HG02938 (cell line): ENCODE data around the gene ECE1.
"Not testable (repeated sequence)": the region's sequence is repeated elsewhere in the genome, so short reads cannot be mapped to it uniquely, and the experiment has no call there.

ENCODE experiments used
- ATAC-seq: cut with Tn5 transposase; IDR thresholded peaks from one replicate; pipeline ENCODE4 v1.9.1; 2021; ENCODE audit warnings: mild to moderate bottlenecking, moderate library complexity; ENCODE audit not compliant: unreplicated experiment

ECE1 gene

DNA sequence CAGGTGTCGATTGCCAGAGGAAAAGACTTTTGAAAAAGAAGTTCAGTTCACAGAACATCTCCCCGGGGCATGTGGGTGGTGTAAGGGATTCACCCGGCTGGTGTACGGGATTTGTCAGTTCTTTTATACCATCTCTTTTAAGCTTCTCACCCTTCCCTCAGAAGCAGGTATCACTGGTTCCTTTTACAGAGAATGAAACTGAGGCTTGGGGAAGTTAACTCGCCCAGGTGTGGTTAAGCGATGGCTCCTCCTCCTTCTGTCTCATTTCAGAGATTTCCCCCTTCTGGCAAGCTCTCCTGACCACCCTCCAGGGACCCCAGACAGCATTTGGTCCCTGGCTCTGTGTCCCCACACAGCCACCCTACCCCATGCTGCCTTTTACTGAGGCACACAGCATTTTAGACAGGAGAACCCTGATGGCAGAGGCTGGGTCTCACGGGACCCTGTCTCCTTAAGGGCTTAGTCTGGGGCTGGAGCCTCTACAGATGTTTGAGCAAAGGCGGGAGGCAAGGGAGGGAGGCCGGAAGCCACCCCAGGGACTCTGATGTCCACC lies 2.8 kb upstream of the ECE1 start:
- ATAC-seq, result peak; percentile 25

DNA sequence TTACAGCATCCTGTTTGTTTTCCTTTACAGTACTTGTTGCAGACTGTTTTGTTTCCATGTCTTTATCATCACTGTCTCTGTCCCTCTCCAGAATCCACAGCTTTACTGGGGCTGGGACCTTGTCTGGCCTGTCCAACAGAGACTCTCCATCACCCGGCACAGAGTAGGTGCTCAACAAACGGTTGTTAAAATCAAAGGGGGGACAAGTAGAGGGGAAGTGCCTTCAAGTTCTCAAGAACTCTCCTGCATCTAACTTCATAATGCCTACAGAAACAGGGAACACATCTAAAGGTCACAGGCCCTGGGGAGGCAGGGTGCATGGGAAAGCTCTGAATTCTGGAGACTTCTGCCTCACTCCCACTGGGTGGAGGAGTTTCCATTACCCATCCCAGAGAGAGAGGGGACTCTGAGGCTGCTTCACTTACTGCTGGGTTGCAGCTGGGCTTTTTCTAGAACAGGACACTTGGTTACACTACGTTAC lies 2.3 kb upstream of the ECE1 start:
- no peak for ATAC-seq

DNA sequence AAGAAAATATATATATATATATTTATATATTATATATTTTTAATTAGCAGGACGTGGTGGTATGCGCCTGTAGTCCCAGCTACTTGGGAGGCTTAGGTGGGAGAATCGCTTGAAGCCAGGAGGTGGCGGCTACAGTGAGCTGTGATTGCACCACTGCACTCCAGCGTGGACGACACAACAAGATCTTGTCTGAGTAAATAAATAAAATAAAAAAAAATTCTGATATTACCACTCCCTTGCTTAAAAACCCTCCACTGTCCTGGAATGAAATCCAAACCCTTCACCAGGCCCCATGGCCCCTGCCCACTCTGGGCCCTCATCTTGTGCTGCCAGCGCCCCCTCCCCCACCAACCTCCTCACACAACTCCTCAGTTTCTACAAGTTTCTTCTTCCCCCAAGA lies 1.7 kb upstream of the ECE1 start:
- no peak for ATAC-seq

DNA sequence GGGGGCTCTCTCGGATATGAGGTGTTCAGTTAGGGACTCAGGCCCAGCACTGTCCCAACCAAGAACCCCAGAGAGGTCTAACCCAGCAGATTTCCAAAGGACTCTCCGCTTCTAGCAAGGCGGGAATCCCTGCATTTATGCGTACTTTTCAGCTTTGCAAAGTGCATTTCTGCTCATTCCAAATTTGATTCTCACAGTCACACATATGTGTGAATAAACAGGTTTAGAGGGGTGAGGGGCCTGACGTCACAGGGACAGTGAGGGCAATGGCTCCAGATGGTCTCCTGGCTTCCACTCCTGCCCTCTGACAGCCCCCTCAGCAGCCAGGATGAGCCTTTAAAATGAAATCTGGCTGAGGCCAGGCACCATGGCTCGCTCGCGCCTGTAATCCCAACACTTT lies 921 bp upstream of the ECE1 start:
- ATAC-seq, result no peak

DNA sequence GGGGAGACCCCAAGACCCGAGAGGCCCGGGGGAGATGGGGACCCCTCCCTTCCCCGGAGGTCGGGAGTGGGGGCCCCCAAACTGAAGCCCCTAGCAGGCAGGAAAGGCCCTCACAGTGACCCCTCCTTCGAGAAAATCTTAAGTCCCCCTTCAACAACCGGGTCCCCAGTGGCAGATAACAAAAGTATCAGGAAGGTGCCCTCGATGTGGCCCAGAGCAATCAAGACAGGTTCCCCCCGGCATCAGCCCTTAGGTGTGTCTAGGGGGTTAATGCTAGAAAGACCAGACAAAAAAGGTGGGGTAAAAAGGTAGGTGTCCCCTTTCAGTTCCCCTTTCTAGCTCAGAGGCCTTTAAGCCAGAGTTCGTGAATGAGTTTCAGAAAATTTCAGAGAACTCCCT lies 282 bp upstream of the ECE1 start:
- no peak for ATAC-seq

DNA sequence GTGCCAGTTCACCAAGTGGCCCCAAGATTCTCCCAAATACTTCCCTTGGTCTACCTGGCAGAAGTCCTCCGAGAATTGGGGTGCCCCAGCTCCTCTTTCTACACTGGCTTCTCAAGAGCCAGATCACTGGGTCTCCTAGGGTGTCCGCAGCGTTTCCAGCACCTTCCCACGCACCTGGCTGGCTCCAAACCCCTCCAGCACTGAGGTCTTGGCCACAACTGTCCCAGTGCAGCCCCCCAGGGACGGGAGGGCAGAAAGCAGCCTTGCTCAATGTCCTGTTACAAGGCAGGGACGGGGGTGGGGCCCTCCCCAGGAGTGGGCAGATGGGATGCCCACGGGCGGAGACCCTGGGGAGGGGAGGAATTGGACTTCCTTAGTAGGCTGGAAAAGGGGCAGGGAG lies 1.1 kb downstream of the ECE1 start:
- ATAC-seq, result no peak

DNA sequence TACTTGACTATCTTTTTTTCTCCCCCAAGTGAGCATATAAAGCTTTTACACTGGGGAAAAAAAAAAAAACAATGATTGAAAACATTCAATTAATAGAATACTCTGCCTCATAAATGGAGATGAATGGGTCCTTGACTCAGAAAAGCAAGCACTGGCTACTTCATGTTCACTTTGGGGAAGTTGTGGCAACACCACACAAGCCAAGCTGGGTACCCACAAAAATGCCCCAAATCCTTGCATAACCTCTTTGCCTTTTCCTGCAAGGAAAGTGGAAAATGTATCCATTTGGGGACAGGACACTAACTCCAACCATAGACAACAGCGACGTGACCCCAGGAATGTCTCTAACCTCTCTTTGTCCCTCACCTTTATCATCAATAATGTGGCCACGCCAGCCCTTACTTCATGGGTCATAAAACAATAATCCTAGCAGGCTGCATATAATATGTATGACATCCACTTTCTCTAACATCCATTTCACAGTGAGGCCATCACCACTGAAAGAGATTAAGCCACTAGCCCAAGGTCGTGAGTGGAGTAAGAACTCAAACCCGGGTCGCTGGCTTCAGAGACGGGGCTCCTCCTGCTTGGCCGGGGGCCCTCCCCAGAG lies 2.3 kb downstream of the ECE1 start:
- no peak for ATAC-seq

DNA sequence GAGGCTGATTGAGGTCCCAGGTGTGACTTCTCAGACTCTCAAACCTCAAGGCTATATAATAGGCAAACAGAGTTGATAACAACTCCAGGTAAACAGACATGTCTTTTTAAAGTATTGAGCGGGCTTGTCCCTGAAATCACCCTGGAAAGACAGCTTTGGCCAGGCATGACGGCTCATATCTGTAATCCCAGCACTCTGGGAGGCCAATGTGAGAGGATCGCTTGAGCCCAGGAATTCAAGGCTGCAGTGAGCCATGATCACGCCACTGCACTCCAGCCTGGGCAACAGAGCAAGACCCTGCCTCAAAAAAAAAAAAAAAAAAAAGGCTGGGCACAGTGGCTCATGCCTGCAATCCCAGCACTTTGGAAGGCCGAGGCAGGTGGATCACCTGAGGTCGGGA lies 4.9 kb downstream of the ECE1 start:
- ATAC-seq, result not testable (repeated sequence)

DNA sequence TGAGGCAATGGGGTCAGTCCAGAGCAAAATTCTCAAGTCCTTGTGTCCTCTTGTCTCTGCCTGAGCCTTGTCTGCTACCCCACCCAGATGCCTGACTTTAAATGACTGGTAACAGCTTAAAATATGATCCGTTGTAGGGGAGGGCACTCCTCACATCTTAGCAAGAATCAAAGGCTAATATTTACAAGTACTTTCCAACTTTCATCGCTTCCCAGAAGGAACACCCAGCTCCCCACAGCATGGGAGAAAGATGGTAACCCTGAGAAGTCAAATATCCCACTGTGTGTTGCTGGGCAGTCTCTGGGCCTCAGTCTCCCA lies 5.2 kb downstream of the ECE1 start:
- ATAC-seq, result no peak

DNA sequence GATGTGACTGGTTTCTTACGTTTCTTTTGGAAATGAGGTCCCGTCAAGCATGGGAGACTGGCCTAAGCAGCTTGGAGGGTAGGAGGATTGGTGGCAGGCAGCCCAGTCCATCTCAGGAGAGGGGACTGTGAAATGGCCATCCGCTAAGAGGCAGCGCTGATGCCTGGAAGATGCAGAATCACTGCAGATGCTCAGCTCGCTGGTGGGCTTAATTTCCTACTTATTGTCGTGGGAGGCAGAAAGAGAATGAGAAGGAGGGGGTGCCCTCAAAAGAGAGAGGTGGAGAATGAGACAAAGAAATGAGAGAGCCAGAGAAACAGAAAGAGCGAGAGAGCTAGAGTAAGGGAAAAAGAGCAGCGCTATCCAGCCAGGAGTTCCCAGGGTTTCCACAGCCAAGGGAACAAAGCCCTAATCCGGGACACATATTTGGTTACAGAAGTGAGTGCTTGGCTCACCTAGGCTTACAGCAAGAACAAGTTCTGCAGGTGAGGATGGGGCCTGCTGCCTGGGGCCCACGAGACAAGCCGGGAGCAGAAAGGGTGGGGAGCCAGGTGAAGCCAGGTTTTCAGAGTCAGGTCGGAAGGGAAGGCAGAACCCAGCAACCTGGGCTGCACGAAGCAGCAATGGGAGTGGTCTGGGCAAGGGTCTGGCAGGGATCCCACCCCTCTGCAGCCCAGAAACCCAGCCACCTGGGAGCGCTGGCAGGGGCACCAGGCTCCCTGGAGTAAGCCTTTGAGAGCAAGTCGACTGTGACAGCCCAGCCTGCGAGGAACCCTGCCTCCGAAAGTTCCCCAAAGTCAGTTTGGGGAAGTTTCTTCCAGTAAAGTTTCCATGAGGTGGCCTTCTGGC lies 5.8 kb downstream of the ECE1 start:
- ATAC-seq, result no peak

DNA sequence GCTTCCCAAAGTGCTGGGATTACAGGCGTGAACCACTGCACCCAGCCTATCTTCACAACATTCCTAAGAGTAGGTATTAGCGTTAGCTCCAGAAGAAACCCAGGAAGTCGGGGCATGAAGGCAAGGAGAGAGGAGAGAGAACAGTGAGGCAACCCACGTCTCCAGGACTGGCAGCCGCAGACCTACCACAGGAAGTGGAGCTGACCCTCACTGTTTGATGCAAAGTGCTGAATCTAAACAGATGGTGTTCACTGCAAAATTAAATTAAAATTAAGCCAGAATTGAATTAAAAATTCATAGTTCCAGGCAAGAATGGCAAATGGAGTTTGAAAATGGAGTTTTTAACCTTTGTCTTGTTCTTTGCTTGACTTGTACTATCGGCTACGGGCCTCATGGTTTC lies 6.7 kb downstream of the ECE1 start:
- ATAC-seq, result no peak

DNA sequence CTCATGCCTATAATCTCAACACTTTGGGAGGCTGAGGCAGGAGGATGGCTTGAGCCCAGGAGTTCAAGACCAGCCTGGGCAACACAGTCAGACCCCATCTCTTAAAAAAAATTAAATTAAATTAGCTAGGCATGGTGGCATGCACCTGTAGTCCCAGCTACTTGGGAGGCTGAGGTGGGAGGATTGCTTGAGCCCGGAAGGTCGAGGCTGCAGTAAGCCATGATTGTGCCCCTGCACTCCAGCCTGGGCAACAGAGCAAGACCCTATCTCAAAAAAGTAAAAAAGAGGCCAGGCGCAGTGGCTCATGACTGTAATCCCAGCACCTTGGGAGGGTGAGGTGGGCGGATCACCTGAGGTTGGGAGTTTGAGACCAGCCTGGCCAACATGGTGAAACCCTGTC lies 8.2 kb downstream of the ECE1 start:
- ATAC-seq, result not testable (repeated sequence)

DNA sequence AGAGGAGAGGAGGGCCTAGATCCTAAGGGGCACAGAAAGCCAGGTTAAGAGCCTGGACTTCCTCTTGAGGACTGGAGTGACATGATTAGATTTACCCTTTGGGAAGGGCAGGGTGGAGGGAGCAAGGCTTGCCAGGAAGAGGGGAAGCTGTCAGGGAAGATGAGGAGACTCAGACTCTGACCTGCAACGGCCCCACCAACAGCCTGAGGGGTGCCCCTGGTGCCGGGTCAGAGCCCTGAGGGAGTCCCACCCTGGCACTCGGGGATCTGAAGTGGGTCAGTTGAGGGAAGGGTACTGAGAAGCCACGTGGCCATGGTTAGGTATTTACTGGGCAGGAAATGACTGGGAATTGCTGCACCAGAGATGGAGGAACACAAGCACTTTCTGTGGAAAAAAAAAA lies 9.8 kb downstream of the ECE1 start:
- ATAC-seq, result no peak

DNA sequence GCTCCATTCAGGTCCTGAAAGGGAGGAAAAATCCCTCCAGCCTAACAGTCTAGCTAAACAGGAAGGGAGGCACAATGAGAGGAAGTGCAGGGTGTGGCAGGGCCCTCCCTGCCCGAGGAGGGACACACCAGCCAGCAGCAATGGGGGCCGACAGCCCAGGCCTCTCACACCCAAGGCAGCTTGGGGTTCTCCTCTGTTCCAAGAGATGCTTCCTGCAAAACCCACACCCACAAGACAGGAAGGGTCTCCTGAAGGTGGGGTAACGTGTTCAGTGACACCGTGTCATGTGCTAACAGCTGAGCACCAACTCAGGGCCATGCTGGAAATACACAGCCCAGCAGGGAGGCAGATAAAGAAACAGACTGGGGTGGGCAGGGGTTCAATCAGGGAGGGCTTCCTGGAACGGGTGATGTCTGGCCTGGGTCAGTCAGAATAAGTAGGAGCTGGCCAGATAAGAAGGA lies 10.2 kb downstream of the ECE1 start:
- no peak for ATAC-seq

DNA sequence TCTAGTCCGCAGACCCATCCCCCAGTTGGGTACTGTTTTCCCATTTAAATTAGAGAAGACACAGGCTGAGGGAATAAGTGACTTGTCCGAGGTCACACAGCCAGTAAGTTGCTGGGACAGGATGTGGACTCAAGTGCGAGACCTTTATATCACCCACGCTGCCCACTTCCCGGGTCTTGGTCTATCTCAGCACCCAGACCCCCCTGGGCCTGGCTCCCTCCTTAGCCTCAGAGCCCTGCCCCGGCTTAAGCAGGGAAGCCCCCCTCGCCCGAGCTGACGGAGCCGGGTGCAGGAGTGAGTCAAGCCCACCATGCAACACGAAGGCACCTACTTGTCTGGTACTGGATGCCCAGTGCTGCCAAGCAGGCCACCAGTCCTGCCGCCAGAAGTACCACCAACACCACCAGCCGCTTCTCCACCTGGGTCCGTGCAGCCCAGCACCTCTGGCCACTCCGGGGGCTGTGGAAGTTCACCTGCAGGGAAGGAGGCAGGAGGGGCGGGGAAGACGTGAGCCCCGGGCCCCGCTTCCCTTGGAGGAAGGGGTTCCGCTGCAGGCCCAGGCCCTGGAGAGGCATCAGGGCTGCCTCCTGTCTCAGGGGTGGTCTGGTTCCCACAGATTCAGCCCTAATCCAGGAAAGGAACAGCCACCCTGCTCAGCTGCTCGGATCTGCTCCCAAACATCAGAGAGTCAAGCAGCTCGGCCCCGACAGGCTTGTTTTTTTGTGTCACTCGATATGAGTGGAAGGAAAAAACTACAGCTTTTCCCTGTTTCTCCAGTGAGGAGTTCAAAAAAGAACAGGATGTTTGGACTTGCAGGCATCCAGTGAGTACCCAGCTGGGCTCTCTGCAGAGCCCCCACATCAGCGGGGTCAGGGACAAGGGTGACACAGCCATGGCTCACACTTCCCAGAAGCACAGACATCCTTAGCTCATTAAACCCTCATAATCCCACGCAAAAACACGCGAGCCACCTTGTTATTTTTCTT lies 11.1 kb downstream of the ECE1 start:
- no peak for ATAC-seq

DNA sequence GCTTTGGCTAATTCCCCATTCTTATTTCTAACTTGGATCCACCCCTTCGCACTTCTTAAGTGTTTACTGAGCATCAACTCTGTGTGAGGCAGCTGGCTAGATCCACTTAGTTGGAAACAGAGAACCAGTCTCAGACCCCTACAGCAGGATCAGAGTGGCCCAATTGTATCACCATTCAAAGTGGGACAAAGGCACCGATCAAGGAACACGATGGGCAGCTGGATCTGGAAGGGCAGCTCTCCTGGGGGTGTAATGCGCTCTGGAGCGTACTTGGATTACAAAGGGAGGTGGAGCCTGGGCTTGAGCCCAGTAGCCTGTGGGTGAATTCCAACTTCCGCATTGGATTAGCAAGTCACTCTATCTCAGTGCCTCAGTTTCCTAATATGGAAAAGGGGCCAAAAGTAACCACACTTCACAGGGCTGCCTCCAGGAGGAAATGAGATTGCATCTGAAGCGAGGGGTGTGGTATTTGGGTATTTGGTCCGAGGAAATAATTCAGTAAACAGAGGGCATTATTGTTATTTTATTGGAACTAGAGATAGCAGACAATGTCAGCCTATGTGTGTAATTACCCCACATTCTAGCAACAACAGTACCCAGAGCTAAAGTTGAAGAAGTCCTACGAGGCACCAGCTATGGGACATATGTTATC lies 11.9 kb downstream of the ECE1 start:
- ATAC-seq, result no peak

DNA sequence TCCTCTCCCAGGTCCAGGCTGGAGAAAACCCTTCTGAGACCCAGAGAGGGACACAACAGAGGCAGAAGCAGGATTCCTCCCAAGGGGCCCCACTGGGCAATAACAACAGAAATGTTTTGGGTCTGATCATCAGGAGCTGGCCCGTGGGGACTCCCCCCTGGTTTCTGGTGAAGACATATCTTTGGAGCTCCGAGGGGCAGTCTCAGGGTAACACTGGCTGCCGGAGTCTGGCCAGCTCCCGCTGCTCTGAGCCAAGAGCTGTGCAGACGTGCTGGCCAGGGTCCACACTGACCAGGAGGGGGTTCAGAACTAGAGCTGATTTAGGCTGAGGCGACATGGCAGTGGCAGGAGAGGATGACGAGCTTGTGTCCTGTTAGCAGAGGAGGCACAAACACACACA lies 13.1 kb downstream of the ECE1 start:
- ATAC-seq, result no peak

DNA sequence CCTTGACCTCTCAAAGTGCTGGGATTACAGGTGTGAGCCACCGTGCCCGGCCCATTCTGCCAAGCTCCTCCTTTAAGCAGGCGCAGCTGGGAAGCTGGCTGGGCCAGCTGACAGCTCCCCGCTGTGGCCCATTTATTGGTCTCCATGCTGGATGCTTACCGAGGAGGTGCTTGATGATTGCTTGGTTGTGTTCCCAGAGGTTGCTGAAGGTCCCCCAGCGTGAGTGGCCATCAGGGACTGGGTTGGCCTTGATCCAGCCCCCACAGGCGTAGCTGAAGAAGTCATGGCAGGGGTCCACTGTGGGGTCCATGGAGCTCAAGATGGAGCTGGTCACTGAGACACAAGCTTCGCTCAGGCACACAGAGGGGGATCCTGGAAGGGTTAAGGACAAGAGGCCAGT lies 17.7 kb downstream of the ECE1 start:
- no peak for ATAC-seq

DNA sequence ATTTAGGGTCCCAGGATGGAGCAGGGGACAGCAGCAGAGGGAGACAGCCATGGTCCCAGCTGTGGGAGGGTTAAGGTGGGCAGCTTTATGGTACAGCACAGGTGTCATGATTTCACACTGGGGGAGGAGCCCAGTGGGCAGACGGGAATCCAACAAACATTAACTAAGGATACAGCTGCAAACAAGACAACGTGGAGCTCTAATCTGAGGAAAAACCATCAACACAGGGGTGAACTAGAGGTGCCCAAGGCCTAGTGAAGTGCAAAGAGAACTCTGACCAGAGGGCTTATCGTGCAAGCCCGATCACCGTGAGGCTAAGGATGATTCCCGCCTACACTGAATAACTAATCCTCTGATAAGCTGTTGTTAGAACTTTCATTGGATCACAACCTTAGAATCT lies 18.7 kb downstream of the ECE1 start:
- ATAC-seq, result no peak

DNA sequence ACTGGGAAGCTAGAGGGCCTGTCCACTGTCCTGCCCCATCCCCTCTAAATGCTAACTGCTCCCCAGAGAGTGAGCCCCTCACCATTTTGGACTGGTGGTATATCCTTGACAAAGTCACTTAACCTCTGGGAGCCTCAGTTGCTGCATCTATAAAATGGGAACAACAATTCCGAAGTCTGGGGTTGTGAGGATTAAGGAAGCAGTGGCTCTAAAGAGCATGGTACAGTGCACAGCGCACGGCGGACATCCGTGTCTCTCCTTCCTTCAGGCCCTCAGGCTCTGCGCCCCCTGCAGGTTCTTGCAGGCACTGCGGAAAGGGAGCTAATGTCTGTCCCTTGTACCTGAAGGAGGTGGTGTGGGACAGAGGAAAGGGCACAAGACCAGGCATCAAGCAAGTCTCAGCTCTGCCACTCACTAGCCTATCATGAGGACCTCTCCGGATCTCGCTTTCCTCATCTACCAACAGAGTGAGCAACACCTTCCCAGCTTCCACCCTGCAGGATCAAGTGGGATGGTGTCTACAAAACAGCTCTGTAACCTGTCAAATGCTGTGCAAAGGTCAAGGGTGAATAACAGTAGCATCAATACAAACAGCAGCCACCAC lies 20.1 kb downstream of the ECE1 start:
- ATAC-seq, result no peak
